Activated CD8-positive, alpha-beta memory T cell treated with anti-CD3 and anti-CD28 coated beads, Interleukin-2, amount 50 U/mL, for 24 hours (primary cell): Measurements from ENCODE around the gene ARSA.
"Not testable (repeated sequence)": the region's sequence is repeated elsewhere in the genome, so short reads cannot be mapped to it uniquely, and the experiment has no call there.

Experiments
- DNase-seq: peaks from one replicate; pipeline ENCODE4 v3.0.0-alpha.2; 2020; ENCODE audit errors: extremely low read depth

ARSA gene

DNA sequence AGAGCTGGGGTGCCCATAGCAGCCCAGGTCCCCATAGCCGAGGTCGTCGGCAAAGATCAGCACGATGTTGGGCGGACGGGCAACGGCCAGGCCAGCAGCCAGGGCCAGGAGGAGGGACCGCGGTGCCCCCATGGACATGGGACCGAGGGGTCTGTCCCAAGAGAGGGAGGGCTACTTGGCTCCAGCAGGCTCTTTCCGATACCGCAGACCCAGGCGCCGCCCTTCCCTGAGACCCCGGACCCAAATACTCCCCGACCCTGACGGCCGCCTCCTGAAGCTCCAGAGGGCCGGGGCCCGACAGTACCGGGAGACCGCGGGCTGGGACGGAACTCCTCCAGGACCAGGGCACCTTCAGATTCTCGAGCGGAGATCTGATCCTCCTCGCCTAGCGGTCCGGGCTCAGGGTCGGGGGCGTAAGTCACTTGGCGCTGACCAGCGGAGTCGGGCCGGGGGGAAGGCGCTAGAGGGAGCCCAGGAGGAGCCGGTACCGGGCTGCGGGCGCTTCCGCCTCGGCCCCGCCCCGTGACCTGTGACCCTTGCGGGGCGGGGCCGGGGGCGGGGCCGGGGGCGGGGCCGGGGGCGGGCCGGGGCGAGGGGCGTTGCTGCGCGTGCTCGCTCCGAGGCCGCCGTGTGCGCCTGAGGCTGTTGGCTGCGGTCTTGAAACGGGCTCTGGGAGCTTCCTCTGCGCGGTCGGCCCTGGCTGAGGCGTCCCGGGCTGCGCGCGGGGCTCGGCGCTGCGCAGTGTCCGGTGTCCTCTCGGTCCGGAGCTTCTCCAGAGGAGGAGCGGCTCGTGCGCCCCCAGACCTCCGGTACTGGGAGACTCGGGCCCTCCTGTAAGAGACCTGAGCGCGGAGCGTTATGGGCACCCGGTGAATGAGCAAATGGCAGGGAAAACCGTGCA is at the start of gene ARSA:
Gene ARSA, minus strand, starts transcription at position 511 of the 901 bp plus-strand sequence. Its CDS starts 373 bp downstream, at position 138.
- peak; percentile 45 for DNase-seq

DNA sequence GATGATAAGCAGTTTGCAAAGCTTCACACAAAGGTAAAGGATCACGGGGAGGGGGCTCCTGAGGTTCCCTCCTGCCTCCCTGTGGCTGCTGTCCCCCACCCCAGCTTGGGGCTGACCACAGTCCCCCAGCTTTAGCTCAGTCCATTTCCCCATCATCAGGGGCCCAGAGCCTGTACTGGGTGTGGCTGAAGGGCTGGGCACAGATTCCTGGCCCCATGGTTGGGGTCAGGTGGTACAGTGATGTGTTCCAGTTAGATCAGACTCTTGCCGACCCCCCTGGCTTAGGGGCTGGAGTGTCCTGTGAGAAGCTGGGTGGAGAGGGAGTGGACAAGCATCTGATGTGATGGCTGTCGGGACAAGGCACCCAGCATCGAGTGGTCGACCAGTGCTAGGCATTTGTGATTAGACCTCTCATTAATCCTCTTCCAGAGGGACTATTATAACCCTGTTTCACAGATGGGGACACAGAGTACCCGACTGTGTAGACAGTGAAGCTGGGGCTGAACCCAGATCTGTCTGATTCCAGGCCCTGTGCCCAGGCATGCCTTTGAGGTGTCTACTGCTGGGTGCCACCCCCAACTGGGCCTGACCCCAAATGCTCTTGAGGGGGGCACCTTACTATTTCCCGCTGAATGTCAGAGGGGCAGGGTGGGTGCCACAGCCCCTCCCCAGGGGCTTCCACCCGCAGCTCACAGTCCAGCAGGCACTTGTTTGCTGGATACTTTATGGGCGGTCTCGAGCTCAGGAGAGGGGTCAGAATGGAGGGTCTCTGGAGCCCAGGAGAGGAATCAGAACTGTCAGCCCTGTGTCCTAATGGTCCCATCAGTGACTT is 48.9 kb upstream of the ARSA start:
- no peak for DNase-seq

DNA sequence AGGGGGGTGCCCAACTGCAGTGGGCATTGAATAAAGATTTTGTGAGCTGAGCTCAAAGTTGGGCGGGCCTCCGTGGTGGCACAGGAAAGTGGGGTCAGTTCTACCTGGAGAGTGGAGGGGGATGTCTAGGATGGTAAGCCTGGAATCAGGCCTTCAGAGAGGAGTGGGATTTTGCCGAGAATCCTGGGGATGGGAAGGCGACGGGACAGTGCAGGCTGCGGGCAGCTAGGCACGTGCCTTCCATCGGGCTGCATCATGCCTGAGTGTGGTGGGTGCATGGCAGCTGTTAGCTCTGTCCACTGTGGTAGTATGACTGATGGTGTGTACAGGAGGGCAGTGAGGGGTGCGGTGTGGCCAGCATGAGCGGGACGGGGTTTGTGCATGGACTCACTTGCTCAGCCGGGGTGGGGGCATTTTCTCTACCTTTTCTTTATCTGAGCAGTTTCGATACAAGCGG is 48.3 kb upstream of the ARSA start:
- DNase-seq = no peak

DNA sequence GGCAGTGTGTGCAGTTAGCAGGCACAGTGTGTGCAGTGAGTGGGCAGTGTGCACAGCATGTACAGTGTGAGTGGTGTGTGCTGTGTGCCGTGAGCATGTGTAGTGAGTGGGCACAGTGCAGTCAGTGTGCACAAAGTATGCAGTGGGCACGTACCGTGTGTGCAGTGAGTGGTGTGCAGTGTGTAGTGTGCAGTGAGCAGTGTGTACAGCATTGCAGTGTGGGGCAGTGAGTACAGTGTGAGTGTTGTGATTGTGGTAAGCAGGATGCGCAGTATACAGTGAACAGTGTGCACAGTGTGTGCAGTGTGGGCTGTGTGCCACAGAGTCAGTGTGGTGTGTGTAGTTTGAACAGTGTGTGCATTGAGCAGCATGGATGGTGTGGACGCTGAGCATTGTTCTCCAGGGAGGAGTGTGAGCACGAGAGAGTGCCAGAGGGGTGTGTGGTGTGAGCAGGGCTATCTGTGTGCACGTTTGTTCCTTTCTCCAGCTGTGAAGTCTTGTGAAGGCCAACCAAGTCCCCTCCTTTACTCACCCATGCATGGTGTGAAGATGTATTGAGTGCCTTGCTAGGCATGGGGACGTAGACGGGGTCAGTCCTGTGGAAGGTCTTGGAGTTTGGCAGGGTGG is 47.7 kb upstream of the ARSA start:
- DNase-seq = no peak

DNA sequence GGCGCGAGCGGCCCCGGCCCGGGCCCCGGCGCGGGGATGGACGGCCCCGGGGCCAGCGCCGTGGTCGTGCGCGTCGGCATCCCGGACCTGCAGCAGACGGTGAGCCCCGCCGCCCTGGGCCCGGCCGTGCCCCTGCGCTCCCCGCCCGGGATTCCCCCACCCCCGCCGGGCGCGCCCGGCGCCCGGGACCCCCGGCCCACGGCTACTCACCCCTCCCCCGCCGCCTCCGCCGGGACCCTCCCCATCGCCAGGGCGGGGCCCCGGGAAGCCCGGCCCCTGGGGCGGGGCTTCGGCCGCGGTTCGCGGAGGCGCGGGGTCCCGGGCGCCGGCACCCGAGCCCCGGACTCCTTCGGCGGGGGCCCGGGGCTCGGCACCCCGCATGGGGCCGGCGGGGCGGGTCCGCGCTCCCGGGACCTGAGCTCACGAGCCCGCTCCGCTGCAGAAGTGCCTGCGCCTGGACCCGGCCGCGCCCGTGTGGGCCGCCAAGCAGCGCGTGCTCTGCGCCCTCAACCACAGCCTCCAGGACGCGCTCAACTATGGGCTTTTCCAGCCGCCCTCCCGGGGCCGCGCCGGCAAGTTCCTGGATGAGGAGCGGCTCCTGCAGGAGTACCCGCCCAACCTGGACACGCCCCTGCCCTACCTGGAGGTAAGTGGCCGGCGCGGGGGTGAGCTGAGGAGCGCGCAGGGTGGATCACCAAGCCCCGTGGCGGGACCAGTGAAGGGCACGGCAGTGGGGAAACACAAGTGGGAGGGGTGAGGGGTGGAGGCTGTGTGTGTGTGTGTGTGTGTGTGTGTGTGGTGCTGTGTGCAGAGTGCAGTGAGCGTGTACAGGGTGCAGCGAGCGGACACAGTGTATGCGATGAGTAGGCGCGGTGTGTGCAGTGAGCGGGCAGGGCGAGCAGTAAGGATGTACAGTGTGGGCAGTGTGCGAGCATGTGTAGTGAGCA is 46.9 kb upstream of the ARSA start:
- no peak for DNase-seq

DNA sequence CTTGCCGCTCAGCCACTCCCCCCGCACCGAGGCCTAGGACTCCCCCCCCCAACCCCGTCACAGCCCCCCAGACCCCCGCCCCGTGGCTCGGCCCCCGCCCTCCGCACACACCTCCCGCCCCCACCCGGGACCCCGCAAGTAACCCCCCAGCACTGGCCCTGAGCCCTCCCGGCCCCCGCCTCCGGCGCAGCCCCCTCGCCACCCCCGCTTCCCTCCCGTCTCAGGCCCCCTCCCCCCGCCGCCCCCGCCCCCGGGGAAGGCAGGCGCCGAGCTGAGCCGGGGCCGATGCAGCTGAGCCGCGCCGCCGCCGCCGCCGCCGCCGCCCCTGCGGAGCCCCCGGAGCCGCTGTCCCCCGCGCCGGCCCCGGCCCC is 46.2 kb upstream of the ARSA start:
- no peak for DNase-seq

DNA sequence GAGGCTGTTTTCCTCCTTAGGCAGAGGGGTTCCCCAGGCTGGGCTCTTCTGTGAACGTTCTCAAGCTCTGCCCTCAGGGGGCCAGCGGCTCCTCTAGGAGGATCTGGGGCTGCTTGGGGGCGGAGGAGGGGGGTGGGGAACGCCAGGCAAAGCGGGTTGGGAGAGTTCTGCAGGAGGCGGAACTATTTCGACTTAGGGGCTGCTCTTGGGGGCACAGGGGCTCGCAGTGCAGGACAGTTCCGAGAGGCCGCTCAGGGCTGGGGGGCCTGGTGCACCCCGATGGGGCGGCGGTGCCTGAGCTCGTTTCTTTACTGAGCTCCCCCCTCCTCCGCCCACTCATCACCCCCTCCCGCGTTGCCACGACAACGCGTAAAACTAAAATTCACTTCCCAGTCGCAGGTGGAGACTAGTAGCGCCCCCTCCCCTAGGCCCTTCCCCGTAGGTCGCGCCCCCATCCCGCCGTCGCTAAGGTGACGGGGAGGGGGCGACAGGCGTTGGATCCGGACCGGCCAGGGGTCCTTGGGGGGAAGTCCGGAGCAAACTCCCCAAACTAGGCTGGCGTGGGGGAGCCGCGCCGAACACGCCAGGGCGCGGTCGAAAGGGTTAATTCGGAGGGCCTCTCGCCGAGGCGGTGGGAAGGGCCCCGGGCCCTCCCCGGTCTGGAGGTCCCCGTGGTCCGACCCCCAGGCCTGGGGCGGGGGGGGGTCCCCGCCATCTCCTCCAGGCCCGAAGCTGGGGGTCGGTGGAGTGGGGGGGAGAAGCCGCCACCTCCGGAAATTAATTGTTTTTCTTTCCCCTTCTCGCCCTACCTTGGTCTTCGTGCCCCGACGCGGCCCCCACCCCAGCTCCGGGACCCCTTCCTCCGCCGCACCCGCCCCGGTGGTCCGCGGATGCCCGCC is 45.5 kb upstream of the ARSA start:
- no peak for DNase-seq

DNA sequence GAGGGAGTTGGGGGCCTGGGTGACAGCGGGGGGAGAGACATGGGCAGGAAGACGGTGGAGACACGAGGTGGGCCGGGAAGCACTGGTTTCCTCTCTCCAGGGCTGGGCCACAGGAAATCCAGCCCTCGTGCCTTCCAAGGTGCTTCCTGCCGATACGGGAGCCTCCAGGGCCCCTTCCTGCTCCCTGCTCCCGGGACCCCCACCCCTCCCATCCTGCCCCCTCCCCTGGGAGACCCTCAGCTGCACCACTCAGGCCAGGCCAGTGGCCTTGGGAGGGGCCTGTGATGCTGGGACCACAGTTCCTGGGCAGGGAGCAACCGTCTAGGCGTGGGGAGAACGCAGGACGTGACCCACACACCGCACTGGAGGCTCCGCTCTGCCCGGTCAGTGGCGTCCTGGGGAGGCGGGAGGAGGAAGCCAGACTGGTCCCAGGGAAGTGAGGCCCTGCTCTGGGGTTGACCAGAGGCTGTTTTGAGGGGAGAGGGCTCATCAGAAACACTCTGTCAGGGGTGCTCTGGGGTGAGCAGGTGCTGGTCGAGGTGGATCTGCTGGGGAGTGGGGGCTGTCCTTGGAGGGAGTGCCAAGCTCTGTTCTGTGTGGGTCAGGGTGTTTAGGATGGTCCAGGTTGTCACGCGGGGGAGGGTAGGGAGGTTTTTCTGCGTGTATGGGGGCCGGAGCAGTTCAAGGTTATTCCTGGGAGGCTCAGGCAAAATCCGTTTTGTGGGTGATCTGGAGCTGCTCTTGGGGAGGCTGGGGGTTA is 44.7 kb upstream of the ARSA start, which contains the start of gene SHANK3:
Gene SHANK3, plus strand, starts transcription at position 353 of the 760 bp plus-strand sequence.
- DNase-seq = no peak

DNA sequence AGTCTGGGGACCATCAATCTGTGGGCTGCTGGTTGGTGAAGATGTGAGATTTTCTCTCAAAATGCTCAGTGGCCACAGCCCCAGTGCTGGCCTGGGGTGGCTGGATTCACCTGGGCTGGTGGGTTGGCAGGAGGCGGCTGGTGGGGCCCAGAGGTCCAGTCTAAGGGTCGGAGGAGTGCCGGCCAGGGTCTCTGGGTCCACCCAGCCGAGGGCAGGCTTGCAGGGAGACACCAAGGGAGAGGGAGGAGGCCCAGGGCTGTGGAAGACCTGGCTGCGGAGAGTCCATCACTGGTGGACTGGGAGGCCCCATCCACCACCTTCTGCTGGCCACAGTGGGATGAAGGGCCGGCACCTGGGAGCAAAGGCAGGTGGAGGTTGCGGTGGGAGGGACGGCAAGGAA is 44.1 kb upstream of the ARSA start:
- no peak for DNase-seq

DNA sequence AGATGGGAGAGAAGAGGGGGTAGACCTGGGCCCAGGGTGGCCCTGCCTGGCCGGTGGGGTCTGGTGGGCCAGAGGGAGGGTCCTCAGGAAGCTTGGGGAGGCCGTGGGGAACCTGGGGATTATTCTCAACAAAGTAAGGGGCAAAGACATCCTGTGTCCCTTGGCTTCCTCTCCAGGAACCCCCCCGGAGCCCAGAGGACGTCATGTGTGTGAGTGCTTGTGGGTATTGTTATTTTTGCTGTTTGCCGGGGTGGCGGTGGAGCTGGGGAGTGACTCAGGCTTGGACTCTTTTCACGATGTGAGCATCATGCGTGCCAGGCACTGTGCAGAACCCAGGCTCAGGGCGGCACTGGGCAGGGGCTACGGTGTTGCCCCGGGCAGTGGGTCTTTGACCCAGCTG is 43.7 kb upstream of the ARSA start:
- DNase-seq = no peak

DNA sequence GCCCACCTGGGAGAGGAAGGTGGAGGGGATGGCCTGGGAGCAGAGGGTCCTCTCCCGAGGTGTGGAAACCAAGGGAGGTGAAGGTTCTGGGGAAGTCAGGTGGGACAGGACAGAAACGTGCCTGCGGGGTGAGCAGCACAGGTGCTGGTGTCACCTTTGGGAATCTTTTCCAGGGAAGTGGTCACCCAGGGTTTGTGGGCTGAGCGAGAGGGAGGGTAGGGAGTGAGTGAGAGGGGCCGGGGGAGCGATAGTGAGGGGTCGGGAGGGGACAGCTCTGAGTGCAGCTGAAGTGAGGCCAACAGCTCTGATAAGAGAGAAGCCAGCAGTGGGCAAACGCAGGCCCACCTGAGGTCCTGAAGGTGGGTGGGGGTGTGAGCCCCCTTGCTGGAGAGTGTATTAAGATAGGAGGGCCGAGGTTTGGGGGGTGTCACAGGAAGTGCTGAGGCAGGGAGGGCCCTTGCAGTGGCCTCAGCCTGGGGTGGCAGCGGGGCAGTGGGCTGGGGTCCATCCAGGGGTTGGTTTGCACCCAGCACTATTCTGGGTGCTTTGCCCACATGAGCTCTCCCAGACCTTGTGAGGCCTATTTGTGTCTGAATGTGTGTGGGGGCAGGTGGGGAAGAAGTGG is 43.1 kb upstream of the ARSA start:
- no peak for DNase-seq

DNA sequence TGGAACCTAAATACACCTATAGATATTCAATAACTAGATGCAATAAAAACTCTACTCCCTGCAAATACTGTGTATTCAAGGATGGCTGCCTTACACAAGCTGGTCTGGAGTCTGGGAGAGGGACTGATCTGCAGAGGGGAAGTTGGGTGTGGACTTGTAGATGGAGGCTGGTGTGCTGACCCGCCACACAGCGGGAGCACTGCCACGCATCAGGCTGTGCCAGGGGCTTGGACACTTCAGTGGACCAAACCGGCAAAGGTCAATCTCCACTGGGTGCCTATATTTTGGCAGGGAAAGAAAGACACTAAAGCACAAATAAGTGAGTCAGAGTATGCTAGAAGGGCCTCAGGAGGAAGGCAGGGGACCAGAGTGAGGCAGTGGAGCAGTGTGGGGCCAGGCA is 42.6 kb upstream of the ARSA start:
- no peak for DNase-seq

DNA sequence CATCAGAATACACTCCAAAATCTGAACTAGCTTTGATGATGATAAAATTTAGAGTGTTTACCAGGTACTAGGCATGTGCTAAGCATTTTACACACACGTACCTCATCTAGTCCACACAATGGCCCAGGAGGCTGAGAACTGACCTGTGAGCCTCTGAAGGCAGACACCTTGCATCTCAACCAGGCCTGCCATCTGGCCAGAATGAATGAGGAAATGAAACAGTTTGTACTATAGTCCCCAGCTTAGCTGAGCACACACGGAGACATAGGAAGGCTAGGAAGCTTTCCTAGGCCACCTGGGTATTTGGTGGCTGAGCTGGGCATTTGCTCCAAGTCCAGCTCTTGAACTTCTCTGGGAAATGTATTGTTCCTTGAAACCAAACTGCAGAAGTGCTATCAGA is 37.8 kb upstream of the ARSA start:
- DNase-seq = no peak

DNA sequence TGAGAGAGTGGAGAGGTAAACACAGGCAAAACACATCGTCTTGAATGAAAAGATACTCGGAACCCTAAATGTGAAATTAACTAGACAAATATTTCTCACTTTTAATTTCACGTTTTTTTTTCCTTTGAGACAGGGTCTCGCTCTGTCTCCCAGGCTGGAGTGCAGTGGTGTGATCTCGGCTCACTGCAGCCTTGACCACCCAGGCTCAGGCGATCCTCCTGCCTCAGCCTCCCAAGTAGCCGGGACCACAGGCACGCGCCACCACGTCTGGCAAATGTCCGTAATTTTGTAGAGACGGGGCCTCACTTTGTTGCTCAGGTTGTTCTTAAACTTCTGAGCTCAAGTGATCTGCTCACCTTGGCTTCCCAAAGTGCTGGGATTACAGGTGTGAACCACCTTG is 37.3 kb upstream of the ARSA start:
- DNase-seq = no peak

DNA sequence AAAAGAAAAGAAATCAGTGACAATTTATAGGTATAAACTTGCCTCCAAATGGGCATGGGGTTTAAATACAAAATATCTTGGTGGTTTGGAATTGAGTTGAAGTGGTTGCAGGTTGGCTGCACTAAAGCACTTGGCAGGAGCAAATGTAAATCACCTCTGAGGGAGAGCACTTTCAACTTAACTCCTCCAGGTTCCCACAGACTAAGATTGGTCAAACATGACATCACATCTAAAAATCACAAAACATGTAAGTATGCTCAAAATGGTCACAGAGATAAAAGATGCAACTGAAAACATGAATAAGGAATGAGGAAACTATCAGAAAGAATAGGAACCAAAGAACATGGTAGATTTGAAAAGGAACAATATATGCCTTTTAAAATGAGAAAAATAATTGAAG is 32.4 kb upstream of the ARSA start:
- no peak for DNase-seq

DNA sequence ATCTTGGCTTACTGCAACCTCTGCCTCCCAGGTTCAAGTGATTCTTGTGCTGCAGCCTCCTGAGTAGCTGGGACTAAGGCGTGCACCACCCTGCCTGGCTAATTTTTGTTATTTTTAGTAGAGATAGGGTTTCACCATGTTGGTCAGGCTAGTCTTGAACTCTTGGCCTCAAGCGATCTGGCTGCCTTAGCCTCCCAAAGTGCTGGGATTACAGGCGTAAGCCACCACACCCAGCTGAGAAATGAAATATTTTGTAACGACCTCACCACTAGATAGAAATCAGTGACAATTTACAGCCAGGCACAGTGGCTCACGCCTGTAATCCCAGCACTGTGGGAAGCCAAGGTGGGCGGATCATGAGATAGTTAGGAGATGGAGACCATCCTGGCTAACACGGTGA is 31.8 kb upstream of the ARSA start:
- not testable (repeated sequence) for DNase-seq

DNA sequence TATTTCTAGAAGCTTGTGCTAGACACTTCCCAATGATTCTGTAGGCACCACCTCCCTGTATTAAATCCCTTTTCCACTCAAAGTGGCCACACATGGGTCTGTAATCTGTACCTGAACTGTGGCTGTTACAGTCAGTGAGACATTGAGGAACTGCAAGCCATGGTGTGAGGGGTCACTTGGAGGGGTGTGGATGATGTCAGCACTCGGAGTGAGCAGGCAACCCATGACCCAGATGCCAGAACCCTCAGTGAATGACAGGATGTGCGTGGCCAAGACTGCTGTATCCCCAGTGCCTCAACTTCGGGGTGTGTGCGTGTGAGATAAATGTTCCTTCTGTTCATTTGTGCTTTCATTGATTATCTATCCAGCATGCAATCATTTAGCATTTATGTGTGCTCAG is 30.0 kb upstream of the ARSA start:
- DNase-seq = no peak

DNA sequence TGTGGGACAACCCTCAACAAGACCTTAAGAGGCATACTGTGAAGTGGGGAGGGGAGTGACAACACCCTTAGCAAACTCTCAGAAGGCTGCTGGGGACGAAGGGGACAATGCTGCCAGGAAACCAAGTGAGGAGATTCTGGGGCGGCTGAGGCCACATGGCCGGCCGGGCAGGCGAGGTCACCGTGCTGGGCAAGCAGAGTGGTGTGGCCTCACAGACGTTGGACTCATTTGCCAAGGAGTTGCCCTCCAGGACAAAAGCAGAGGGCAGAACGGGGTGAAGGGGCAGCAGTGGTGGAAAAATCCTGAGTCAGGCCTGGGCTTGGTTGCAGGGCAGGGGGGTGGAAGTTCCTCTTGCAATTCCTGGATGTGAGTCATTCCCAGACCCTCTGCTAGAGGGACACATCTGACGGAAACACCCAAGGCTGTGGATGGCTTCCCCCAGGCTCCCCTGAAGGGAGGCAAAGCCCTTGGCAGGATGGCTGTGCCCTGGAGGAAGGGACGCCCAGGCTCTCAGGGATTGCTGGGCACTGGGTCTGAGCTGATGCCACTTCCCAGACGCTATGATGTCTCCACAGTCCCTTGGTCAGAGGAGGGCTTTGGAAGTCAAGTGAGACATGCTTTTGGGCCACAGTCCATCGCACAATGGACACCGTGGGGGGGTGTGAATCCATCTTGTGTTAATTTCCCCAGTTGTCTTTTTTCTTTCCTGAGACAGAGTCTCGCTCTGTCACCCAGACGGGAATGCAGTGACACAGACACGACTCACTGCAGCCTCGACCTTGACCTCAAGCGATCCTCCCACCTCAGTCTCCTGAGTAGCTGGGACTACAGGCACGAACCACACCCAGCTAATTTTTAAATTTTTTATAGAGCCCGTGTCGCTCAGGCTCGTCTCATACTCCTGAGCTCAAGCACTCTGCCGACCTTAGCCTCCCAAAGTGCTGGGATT is 28.4 kb upstream of the ARSA start:
- DNase-seq = no peak
